ENCODE measurements around the gene SCFD2.
"Not testable (repeated sequence)": the region's sequence is repeated elsewhere in the genome, so short reads cannot be mapped to it uniquely, and the experiment has no call there.

SCFD2 gene

DNA sequence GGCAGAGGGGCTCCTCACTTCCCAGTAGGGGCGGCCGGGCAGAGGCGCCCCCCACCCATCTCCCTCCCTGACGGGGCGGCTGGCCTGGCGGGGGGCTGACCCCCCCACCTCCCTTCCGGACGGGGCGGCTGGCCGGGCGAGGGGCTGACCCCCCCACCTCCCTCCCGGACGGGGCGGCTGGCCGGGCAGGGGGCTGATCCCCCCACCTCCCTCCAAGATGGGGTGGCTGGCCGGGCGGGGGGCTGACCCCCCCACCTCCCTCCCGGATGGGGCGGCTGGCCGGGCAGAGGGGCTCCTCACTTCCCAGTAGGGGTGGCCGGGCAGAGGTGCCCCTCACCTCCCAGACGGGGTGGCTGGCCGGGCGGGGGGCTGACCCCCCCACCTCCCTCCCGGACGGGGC lies 128.1 kb downstream of the SCFD2 start:
- DNase-seq (ENCODE audit: low read depth), result not testable (repeated sequence)

GRCh38 chr4:53236624-53237023 lies 129.2 kb downstream of the SCFD2 start:
- DNase-seq (ENCODE audit: low read depth), result not testable (repeated sequence)

GRCh38 chr4:53235547-53235946 lies 130.3 kb downstream of the SCFD2 start:
- DNase-seq (ENCODE audit: low read depth), result no peak

DNA sequence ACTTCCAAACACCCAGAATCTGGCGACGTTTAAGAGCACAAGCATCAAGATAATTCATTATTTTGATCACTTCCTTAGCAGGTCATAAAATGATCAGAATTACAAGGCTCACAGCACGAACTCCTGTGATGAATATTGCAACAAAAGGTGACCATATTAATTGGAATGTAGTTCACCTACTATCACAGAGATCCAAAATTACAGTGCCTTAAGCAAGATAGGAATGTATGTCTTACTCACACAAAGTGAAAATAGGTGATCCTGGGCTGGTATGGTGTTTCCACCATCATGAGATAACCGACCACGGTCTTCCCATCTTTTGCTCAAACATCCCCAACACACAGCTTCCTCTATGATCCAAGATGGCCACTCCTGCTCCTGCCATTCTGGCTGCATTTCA lies 131.2 kb downstream of the SCFD2 start:
- no peak for DNase-seq (ENCODE audit: low read depth)

GRCh38 chr4:53234111-53234510 lies 131.8 kb downstream of the SCFD2 start:
- no peak for DNase-seq (ENCODE audit: low read depth)

DNA sequence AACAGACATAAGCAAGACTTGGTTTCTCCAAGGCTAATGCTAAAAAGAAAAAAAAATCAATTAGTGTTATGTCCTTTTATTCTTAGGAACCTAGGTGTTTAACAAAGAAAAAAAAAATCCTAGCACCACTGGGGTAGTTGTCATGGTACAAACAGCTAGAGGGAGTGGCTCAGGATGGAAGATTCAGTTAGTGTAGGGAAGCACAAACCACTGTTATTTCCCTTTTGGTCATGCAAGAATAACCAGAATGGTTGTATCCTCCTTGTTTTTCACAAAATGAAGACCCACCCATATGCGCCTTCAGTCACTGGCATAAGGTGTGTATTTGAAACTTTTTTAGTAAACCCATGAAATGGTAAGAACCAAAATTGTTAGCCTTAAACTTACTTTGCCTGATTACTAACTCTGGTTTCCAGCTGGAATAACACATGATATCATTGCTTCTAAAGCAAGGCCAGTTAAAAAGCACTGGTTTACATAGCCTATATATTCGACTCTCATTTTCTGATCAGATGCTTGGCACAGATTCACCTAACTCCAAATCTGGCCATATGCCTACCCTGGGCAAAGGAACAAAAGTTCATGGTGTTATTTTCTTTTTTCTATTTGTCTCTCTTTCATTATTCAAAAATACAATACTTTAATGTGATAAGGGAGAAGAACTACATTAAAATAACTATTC lies 132.6 kb downstream of the SCFD2 start:
- no peak for DNase-seq (ENCODE audit: low read depth)

GRCh38 chr4:53232371-53232770 lies 133.5 kb downstream of the SCFD2 start:
- DNase-seq (ENCODE audit: low read depth), result no peak

- no peak for DNase-seq (ENCODE audit: low read depth)
Measured at GRCh38 chr4:53228036-53228435, 137.8 kb downstream of the SCFD2 start.

DNA sequence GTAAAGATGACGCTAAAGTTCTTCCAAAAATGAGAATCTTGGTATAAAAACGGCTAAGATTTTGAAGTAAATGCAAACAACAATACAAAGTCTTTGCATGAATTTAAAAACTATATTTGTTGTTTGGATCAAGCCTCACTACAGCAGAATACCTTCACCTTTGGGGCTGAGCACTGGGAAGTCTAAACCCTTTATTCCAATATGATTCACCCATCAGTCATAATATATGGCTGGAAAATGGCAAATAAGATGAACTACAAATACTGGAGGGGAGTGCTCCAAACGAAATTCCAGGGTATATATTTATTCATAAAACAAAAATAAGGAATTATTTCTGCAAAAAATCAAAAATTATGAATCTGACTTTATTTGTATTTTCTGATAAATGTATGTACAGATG lies 138.4 kb downstream of the SCFD2 start:
- DNase-seq (ENCODE audit: low read depth), result no peak

GRCh38 chr4:53221832-53222480 lies 143.9 kb downstream of the SCFD2 start:
- DNase-seq (ENCODE audit: low read depth), result no peak

- DNase-seq (ENCODE audit: low read depth), result not testable (repeated sequence)
Measured at GRCh38 chr4:53219148-53219547, 146.7 kb downstream of the SCFD2 start.

DNA sequence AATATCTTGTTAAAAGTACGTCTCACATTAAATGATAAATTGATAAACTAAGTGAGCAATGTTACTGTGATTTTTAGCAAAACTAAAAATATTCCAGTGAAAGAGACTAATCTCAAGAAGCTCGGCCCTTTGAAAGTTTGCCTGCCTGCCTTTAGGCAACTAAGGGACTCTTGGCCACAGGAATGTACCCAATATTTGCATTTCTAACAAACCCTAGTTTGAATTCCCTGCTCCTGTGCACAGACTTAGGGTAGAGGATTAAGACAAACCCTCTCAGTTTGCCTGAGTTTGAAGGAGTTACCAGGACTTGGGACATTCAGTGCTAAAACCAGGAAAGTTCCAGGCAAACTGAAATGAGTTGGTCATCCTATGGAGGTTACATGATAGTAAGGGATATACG lies 157.1 kb downstream of the SCFD2 start:
- no peak for DNase-seq (ENCODE audit: low read depth)

- DNase-seq (ENCODE audit: low read depth), result no peak
Measured at GRCh38 chr4:53205970-53206369, 159.9 kb downstream of the SCFD2 start.

DNA sequence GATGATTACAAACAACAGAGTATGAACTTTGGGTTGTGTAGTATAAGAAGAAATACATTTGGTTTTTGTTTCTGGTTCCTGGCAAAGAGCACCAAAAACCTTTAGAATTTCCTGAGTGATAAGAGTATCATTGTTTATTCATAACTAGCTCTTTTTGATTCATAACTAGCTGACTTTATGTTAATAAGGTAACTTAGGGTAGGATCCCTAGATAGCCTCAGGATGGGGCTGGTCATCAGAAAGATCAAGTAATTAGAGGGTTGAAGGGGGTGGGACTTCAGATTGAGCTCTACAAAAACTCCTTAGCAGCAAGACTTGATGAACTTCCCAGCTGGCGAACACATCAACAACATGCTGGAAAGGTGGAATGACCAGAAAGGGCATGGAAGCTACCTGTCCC lies 166.5 kb downstream of the SCFD2 start:
- no peak for DNase-seq (ENCODE audit: low read depth)

GRCh38 chr4:53197772-53198142 lies 168.1 kb downstream of the SCFD2 start:
- no peak for DNase-seq (ENCODE audit: low read depth)

DNA sequence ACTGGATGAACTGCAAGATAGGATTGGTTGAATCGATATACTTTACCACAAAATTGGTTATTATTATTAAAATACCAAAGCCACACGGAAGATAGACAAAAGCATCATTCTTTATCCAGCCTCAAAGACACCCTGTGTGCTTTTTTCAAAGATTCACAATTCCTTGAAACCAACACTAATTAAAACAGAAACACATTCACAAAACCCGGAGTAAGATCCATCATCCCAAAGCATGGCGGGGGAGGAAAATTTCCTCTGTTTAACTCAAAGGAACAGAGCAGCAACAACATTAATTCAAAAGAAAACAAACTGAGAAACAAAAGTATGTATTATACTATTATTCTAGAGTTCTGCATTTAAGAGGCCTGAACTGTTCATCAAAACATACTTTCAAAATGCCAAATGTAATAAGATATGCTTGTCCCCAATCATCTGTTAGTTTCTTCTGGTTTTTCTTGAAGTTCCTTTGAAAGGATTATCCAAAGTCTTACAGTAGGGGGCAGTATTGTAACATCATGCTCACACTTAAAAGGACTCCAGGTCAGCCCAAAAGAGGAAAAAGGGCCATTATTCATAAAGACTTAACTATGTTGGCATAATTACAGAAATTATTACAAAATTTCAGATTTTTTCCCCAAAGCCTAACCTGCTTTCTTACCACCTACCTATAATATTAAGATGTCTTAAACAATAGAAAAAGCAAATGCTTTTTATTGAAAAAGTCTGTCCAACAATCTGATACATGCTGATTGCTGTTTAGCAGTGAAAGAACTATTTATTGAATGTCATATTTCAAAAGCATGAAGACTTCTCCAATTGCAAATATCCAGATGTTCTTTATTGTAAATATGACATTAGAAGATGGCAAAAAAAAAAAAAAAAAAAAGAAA lies 168.7 kb downstream of the SCFD2 start:
- DNase-seq (ENCODE audit: low read depth), result no peak

- no peak for DNase-seq (ENCODE audit: low read depth)
Measured at GRCh38 chr4:53195815-53196661, 169.8 kb downstream of the SCFD2 start.

DNA sequence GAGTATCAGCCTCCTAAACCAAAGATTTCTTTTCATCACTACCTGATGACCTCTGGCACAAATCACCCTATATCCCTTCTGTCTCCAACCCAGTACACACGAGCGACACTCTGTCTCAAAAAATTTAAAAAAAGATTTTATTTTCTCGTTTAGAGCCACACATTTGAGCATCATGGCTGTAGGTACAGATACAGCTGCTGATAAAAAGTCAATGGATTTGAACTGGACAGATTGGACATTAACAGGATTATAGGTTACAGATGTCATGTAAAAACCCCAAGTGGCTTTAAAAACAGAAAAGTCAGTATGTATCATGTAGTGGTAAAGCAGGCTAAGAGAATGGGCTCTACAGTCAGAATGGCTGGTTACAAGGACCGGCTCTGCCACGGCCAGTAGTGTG lies 171.1 kb downstream of the SCFD2 start:
- no peak for DNase-seq (ENCODE audit: low read depth)

DNA sequence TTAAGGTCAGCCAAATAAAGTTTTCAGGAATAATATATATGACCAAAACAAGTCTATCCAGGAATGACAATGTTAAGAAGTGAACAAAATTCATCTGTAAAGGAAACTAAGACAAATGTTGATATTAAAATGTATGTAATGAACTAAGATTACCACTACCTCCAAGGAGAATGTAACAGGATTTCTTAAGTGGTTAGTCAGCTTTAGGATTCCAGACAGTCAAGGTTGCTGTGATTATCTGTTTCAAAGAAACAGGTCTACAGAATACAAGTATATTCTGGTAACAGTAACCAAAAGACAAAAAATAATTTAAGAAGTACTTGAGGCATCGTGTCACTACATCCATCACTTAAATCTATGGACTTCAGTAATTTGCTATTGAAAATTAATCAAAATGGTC lies 172.8 kb downstream of the SCFD2 start:
- no peak for DNase-seq (ENCODE audit: low read depth)

DNA sequence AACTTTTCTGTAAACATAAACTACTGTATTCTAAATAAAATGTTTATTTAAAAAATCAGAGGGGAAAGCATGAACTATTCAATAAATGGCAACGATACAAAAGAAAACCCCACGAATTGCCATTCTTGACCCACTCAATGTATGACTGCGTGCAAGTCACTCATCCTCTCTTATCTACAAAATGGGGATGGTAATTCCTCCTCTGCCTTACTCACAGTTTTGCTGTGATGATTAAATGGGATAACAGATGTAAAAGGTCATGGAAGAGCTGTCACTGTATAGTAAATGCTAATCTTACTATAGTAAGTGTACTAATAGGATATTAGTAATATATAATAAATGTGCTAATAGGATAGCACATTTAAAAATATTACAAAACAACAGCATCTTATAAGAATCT lies 173.4 kb downstream of the SCFD2 start:
- DNase-seq (ENCODE audit: low read depth), result no peak

- DNase-seq (ENCODE audit: low read depth), result no peak
Measured at GRCh38 chr4:53191997-53192396, 173.9 kb downstream of the SCFD2 start.

GRCh38 chr4:53189011-53189410 lies 176.8 kb downstream of the SCFD2 start:
- DNase-seq (ENCODE audit: low read depth), result no peak

All from activated T-helper 9 cell treated with anti-CD3 and anti-CD28 coated beads, Interleukin-2, amount 50 U/mL, for 16 hours (primary cell).